ENCODE measurements around the gene VARS2. TPM values are rescaled to one million over a fixed set of nuclear protein-coding genes. Genes with fewer than 3 reads are reported as not detected.
"Not testable (repeated sequence)": the region's sequence is repeated elsewhere in the genome, so short reads cannot be mapped to it uniquely, and the experiment has no call there.

The VARS2 gene
- total RNA-seq: 23.5 TPM
- long read RNA-seq, full-length matches to known transcripts: 2 of 19 reads
- long read RNA-seq, partial matches to known transcripts: 13 of 19 reads
- long read RNA-seq, other reads (novel, unspliced or antisense): 4 of 19 reads

DNA sequence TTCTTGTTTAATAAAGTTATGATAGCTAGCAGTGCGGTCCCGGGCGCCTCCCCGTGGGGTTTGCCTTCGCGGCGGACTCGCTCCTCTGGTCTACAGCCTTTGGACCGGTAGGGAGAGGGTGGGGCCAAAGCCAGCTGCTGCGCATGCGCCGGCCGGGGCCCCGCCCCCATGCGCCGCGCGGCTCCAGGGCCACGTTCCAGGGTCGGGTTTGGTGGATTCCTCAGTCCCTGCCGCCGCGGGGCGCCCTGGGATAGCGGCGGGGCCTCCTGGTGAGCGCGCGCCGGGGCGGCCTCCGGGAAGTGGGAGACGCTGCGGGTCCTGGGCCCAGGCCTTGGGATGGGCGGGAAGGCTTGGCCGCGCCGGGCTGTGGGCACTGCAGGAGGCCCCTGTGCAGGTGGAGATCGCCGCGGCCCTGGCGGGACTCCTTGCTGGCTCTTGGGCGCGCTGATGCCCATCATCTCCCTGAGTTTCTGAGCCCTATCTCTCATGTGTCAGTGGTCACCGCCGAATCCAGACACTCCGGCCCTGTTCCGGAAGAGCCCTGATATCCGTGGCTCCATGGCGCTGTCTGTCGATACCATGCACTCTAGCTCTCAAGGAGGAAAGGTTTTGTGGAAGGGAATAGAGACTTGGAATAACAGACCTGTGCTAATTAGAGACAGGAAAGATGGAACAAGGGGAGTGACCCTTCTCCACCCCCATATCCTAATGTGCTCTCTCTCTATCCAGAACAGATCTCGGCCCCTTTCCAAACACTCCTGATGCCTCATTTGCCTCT, at the start of gene VARS2:
VARS2 (plus strand) TSS at position 163 of the 778 bp plus-strand sequence; CDS start at position 762, 599 bp downstream.
- DNase-seq (ENCODE audit: low spot score): peak; percentile 97

DNA sequence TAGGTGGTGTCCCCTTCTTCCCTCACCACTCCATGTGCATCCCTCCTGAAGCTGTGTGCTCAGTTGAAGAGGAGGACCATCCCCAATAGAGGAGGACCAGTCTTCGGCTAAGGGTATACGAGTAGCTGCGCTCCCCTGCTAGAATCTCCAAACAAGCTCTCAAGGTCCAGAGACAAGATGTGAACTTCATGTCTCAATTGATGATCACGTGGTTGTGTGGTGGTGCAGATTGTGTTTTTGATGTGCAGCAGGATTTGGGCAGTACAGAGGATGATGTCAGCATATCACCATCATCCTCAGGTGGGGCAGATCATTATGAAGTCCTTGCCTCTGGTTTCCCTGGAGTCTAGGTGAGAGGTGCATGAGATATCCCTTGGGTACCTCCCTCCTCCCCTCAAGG, 49.7 kb upstream of the VARS2 start:
- no peak for DNase-seq (ENCODE audit: low spot score)

DNA sequence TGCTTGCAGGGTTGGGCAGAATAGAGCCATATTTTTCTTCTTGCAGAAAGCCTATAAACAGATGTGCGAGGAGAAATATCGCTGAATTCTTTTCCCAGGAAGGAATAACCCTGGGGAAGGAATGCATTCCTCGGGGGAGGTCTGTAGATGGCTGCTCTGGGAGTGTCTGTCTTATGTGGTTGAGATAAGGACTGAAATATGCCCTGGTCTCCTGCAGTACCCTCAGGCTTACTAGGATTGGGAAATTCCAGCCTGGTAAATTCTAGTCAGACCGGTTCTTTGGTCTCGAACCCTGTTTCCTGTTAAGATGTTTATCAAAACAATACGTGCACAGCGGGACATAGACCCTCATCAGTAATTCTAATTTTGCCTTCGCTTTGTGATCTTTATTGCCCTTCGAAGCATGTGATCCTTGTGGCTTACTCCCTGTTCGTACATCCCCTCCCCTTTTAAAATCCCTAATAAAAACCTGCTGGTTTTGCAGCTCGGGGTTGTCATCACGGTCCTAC, 44.7 kb upstream of the VARS2 start:
- DNase-seq (ENCODE audit: low spot score): not testable (repeated sequence)

DNA sequence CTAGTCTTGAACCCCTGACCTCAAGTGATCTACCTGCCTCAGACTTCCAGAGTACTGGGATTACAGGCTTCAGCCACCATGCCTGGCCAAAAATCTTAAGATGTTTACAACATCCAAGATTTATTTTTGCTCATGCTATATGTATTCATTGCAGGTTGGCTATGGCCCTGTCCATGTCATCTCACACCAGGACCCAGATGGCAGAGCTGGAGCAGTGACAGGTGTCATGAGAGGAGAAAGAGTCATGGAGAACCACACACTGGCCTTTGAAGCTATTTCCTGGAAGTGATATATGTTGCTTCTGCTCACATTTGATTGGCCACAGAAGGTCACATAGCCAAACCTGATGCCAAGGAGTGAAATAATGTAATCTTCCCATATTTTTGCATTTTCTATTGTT, 43.5 kb upstream of the VARS2 start:
- no peak for DNase-seq (ENCODE audit: low spot score)

DNA sequence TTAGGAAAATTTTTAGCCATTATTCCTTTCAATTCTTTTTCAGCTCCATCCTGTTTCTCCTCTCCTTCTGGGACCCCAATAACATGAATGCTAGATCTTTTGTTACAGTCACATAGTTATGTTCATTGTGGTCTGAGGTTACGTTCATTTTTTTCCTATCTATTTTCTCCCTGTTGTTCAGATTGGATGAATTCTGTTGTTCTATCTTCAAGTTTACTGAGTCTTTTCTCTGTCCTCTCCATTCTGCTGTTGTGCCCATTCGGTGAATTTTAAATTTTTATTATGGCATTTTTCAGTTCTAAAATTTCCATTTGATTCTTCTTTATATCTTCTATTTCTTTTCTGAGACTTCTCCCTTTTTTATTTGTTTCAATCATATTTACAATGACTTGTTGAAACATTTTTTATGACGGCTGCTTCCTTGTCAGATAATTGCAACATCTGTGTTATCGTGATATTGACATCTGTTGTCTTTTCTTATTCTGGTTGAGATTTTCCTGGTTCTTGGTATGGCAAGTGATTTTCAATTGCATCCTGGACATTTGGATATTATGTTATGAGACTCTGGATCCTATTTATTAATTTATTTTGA, 42.4 kb upstream of the VARS2 start:
- no peak for DNase-seq (ENCODE audit: low spot score)

DNA sequence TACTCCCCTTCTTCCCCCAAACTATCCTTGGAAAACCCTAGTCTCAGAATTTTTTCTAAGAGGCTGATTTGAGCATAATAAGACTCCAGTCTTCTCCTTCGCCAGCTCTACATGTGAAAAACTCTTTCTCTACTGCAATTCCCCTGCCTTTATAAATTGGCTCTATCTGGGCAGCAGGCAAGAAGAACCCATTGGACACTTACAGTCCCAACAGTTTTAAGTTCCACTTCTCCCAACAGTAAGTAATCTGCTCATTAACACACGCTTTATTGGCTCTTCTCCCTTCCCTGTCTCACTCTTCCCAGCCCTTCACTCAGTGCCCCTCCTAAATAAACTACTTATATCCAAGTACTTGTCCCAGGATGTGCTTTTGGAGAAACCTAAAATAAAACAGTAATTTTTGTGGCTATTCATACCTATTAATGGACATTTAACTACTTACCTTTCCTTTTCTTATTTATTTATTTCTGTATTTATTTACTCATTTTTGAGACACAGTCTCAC, 40.8 kb upstream of the VARS2 start:
- DNase-seq (ENCODE audit: low spot score): no peak

DNA sequence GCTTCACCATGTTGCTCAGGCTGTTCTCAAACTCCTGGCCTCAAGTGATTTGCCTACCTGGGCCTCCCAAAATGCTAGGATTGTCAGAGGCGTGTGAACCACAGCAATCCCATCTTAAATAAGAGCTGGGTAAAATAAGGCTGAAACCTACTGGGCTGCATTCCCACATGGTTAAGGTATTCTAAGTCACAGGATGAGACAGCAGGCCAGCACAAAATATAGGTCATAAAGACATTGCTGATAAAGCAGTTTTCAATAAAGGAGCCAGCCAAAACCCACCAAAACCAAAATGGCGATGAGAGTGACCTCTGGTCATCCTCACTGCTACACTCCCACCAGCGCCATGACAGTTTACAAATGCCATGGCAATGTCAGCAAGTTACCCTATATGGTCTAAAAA, 40.2 kb upstream of the VARS2 start:
- DNase-seq (ENCODE audit: low spot score): not testable (repeated sequence)

DNA sequence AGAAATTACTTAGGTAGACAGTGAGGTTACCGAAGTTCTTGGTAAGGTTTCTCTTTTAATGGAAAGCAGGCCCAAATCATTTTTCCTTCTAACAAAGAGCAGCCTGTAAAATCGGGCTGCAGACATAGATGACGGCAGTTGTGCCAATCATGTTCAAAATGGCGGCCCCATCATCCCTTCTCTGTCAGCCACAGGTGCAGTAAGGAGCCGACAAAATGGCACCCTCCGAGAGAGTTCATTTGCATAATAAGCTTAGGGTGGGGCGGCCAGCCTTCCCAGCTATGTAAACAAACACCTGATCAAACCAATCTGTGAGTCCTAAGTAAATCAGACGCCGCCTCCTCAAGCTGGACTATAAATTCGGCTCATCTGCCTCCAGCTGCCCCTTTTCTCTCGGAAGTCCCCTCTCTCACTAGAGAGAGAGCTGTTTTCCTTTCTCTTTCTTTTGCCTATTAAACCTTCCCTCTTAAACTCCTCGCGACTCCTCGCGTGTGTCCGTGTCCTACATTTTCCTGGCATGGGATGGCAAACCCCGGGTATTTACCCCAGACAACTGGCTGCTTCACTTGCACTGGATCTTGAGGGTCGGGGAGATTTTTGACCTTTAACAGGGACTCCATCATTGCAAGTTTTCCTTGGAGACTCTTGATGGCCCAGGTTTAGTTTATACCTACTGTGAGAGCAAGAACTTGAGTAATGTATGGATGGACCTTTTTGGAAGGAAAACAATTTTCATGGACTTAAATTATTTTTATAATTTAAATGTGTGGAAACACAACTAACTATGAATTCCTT, 38.6 kb upstream of the VARS2 start:
- peak; percentile 53 for DNase-seq (ENCODE audit: low spot score)

DNA sequence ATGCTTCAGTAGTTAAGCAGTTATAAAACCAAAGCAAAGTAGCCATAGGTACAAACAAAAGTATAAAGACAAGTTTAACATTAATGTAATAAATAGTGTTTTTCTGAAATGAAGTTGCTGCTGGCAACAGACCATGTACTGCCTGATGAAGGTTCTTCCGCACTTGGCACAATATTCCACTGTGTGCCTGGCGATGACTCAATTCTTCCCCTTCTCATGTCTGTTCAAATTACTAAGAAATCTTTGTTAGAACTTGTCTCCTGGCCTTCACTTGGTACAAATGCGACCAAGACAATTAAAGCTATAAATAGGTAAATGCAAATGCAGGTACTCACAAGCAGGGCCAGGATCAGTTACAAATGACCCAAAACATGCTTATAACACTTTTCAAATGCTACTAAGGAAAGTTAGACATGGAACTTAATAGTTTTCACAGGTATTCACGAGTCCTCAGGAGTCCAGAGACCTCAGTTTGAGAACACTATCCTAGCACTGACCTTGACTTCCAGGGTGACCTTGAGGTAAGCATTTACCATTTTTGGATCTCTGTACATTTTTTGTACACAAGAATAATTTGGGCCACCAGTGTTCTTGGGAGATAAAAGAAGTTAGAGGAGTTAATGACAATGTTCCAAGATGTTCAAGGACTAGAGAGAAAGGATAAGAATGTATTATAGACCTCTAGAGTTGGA, 37.9 kb upstream of the VARS2 start:
- DNase-seq (ENCODE audit: low spot score): peak; percentile 6

DNA sequence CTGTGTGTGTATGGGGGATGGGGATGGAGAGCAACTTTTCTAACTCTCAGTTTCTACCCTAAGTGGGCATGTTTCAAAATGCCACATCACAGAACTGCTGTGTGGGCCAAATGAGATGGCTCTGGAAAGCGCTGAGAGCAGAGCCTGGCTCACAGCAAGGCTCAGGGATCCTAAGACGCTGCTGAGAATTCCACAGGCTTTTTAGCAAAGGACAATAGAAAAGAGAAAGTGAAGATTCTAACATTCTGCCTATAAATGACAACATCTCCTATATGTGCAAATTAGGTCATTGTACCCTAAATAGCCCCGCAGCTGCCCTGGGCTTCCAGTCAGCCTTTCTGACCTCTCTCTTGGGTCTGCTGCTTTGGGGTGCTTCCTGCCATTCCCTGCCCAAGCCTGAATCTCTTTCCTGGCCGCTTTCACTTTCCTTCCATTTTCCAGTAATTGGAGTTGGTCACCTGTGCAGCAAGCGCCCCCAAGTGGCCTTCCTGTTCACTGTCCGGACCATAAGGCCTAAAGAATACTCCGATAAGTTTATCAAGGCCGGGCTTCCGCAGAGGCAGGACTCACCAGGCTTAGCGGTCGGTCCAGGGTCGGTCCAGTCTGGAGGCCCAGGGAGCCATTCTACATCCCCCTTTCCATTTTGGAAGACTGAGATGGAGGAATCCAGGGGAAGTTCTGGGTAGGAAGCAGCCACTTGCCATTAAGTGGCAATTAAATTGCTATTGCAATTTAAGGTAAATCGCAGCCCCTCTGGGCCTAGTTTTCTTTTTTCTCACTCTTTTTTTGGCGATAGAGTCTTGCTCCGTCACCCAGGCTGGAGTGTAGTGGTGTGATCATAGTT, 36.4 kb upstream of the VARS2 start:
- no peak for DNase-seq (ENCODE audit: low spot score)

DNA sequence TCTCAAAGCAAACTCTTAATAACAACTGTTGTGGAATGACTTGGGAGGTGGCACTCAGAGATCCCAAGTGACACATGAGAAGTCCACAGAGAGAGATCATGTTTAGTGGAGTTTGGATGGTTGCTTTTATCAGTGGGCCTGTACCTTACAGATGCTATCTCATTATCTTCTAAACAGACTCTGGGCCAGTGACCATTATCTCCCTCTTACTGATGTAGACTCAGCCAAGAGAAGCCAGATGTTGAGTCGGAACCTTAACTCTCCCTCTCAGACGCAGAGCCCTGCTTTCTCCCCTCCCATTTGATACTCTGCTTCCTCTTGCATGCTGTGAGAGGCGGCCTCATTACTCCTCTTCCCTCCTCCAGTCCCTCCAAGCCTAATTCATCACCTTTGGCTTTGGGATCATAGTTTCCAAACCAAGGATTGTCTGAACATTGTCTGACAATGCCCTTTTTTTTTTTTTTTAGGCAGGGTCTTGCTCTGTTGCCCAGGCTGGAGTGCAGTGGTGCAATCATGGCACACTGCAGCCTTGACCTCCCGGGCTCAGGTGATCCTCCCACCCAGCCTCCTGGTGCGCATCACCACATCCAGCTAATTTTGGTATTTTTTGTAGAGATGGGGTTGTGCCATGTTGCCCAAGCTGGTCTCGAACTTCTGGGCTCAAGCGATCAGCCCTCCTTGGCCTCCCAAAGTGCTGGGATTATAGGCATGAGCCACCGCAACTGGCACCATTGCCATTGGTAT, 34.2 kb upstream of the VARS2 start:
- DNase-seq (ENCODE audit: low spot score): peak; percentile 11

DNA sequence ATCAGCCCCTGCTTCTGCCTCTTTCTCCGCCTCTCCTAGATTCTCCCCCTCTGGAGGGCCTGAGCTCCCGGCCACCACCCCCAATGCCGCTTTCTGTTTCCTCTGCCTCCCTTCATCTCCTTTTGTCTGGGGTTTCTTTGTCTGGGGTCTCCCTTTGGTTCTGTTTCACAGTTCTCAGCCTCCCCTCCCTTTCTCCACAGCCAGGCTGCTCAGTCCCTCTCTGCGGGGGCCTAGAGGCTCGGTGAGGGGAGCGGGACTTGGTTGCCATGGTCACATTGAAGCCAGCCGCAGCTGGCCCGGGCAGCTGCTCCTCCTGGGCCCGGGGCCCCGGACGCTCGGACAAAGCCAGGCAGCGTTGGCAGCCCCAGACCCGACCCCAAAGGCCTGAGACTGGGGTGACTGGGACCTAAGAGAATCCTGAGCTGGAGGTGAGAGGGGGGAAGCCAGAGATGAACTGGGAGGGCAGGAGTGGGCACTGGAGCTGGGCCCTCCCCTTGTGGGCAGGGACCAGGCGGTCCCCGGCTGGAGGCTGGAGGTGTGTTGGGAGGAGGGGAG, 33.3 kb upstream of the VARS2 start:
- peak; percentile 76 for DNase-seq (ENCODE audit: low spot score)

DNA sequence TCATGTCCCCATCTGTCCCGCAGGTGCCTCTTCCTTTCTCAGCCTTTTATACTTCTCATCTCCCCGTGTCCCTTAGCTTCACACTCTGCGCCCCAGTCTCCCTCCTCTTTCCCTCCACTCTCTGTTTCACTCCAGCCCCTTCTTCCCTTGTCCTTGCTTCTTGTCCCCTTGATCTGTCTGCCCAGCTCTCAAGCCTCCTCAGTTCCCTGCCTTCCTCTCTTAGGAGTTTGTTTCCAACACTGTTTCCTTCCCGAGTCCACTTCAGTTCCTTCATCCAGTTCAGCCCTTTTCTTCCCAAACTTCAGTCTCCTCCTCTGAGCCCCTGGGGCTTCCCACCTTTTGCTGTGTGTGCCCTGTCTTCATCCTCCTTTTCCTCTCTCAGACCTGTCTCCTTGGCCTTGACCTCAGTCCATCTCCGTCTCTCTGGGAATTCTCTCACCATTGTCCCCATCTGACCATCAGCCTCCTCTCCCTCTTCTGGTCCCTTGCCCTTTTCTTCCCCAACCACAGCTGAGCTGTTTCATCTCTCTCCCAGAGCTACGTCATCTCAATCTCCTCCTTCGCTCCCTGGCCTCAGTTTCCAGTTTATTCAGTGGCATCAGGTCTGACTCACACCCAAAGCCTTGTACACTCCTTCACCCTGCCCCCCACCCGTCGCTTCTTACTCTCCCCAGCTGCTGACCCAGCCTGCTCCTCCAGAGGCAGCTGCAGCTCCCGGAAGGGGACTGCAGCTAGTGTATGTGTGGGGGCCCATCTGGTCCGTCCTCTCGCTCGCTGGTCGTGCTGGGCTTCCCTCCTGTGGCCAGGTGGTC, 32.4 kb upstream of the VARS2 start:
- DNase-seq (ENCODE audit: low spot score): peak; percentile 55

DNA sequence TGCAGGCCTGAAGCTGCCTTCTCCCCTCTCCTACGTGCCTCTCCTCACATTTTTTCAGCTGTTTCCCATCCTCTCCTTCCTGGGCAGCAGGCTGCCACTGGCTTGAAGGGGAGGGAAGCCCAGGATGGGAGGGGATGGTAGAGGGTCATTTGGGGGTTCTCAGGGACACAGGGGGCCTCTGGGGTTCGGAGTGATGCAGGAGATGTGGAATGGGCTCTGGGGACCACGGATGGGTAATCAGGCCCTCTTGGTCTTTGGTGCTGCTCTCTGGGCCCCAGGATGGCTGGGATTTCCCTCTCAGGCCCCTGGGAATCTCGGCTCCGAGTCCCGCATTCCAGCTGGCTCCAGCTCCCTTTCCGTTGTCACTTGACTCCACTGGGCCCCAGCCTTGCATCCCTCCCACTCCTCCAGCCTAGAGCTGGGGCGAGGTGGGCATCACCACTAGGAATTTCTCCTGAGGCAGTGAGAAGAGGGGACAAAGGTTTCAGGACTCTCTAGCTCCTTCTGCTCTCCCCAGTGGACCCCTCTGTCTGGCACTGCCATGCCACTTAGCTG, 31.8 kb upstream of the VARS2 start:
- peak; percentile 80 for DNase-seq (ENCODE audit: low spot score)

DNA sequence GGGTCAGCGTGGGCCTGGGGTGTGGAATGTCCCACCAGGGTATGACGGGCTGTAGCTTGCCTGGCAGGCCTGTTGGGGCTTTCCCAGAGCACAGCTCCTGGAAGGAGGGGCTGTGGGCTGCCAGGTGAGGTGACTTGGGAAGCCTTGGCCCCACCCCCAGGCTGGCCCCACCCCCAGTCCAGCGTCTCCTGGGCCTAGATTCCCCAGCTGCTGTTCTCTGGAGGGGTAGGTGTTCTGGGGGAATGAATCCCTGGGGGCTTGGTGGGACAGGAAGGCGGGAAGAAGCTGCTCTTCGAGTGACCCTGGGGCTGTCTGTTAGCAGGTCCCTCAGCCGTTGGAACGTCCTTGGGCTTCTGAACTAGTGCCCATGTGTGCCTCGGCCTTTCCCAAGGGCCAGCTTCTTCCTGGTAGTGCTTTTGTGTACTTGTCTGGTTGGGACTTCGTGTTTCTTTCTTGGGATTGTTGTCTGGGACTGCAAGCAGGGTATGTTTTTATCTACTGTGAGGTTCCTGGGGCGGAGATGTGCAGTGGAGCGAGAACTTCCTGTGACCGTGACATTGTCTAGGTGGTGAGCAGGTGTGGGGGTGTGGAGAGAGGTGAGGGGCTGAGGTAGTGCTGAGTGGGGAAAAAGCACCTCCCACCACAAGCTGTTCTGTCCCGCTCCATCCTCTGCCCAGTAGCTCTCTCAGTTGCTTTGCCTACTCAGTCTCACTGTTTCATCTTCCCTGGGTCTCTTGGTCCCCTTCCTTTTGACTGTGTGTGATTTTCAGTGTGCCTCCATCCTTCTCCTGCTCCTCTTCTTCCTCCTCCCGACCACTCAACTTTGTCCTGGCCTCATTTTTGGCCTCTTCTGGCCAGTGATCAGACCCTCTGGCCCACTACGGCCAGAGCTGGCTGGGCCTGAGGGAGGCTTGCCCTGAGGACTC, 31.0 kb upstream of the VARS2 start:
- peak; percentile 88 for DNase-seq (ENCODE audit: low spot score)

DNA sequence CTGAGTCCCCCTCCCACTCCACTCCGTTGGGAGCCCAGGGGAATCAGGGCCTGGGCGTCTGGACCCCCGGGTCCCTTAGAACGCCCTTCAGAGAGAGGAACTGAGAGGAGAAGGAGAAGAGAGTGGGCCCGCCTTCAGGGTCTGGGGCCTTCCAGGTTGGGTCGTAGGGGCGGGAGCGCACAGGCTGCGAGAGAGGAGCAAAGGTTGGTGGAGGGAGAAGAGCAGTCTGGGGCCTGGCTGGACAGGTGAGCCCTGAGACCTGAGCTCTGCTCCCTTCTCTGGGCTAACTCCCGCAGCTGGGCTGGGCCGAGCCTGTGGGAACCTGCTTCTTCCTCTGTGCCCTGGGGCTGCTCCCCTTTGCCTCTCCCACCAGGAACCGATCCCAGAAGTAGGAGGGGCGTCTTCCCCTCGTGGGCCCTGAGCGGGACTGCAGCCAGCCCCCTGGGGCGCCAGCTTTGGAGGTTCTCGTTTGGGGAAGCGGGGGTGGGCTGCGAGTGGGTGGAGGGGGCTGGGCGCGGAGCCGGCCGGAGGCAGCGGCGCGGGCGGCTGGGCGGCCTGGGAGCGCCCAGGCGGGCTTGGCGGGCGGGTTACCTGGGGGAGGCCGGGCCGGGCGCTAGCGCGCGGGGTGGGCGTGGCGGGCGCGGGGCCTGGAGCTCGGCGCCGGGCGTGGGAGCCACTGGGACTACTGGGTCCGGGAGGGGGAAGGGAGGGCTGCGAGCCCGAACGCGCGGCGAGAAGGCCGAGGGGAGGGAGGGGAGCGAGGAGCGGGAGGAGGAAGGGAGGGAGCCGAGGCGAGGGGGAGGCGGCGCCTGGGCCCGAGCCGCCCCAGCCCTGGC, 30.1 kb upstream of the VARS2 start, which contains the start of gene DDR1:
DDR1 (plus strand) TSS at position 835 of the 836 bp plus-strand sequence. CDS start 4,211 bp downstream, outside the sequence.
- peak; percentile 91 for DNase-seq (ENCODE audit: low spot score)
